GM23338 (cell line): ENCODE measurements around the gene CXorf66.

Source experiments
- ETS1 ChIP-seq: IDR thresholded peaks from 2 replicates; pipeline ENCODE4 v1.6.1; 2016; ENCODE audit warnings: antibody characterized with exemption
- EZH2phosphoT487 ChIP-seq: fragments of 200-600 bp; sonication (generic); IDR thresholded peaks from one replicate; pipeline ENCODE4 v1.8.1; 2018; ENCODE audit warnings: antibody characterized with exemption; ENCODE audit not compliant: unreplicated experiment
- POLR2AphosphoS5 ChIP-seq: IDR thresholded peaks from 2 replicates; pipeline ENCODE4 v1.6.1; 2016; ENCODE audit warnings: antibody characterized with exemption, low read depth
- TF ChIP-seq, protein P1 (sequence below), 2 experiments: fragments of 200-600 bp in 1 of 2; sonication (generic) in 1 of 2; conservative IDR thresholded peaks; 2 replicates each; pipeline versions ENCODE4 v1.5.1 to v1.6.1; 2016 to 2017; ENCODE audit warnings: antibody characterized with exemption in 2 of 2, low read depth in 2 of 2, mild to moderate bottlenecking in 2 of 2, moderate library complexity in 1 of 2

DNA sequence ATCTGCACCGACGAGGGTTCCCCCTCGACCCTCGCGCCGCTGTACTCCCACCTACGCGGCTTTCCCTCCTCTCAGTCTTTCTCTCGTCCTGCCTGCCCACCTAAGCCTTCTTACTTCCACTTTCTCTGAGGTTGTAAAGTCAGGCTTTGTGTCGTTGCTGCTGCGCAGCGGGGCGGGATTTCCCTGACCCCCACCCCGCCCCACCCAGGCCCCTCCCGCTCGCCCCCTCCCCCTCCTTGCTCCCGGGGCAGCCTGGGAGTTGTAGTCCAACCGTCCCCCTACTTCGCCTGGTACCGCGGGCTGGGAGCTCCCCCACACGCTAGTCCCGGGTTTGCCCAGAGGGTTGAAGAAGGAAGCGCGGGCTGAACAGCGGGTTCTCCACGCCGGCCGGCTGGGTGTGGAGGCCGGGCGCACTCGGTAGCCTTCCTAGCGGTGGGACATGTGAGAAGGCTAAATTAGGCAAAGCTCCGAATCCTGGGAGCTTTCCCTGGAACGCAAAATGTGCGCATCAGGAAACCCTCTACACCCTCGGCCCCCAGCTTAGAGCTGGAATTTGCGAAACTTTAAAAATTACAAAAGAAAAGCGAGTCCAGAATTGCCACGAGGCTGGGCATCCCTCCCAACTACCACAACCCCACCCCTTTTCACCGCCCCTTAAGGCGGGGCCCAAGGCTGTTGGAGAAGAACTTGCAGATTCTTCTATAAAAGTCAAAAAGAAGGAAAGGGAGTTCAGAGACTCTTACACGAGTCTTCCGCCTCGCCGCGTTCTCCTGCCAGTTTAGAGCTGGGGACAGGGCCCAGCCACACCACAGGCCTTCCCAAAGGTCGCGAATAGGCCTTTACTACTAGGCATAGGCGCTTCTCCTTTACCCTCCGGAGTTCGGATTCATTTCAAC is 32.2 kb downstream of the CXorf66 start, which contains the start of gene ATP11C:
- TF ChIP-seq EZH2phosphoT487 (no peak), ETS1 (peak; percentile 11; the same call in 1 of the 2 replicates), POLR2AphosphoS5 (peak; percentile 82)
- TF ChIP-seq, protein P1, sequence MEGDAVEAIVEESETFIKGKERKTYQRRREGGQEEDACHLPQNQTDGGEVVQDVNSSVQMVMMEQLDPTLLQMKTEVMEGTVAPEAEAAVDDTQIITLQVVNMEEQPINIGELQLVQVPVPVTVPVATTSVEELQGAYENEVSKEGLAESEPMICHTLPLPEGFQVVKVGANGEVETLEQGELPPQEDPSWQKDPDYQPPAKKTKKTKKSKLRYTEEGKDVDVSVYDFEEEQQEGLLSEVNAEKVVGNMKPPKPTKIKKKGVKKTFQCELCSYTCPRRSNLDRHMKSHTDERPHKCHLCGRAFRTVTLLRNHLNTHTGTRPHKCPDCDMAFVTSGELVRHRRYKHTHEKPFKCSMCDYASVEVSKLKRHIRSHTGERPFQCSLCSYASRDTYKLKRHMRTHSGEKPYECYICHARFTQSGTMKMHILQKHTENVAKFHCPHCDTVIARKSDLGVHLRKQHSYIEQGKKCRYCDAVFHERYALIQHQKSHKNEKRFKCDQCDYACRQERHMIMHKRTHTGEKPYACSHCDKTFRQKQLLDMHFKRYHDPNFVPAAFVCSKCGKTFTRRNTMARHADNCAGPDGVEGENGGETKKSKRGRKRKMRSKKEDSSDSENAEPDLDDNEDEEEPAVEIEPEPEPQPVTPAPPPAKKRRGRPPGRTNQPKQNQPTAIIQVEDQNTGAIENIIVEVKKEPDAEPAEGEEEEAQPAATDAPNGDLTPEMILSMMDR (conservative IDR thresholded peaks at IDR 0.05; ENCODE audit: low read depth in 2 of 2) = peak in 1 of 2 experiments; percentile 46; a peak in 2 of 4 replicates
